ENCODE results near the gene FAM222B. TPM values are rescaled to one million over a fixed set of nuclear protein-coding genes. Genes with fewer than 3 reads are reported as not detected.
"Not testable (repeated sequence)": the region's sequence is repeated elsewhere in the genome, so short reads cannot be mapped to it uniquely, and the experiment has no call there.

The FAM222B gene
- total RNA-seq, 2 donors from 2014 or later, result 19.9 to 23.4 TPM

- DNase-seq (ENCODE audit: low spot score) (no peak), ATAC-seq (ENCODE audit: insufficient number of reproducible peaks, low FRiP score, low read depth) (no peak)
- no peak for TF ChIP-seq CTCF (IDR thresholded peaks at IDR 0.05)
- no peak overlapping the region for H3K27ac ChIP-seq
- H3K9me3 ChIP-seq, result no peaks in the 10 kb centered on the region
- no peak overlapping the region for H3K4me3 ChIP-seq
- H3K4me1 ChIP-seq (ENCODE audit: control insufficient read depth in 1 of 2, low read depth in 2 of 2), result peaks cover 0 to 12% of the 10 kb centered on the region in 2 donors
- no peaks in the 10 kb centered on the region for H3K27me3 ChIP-seq (replicated peaks; ENCODE audit: insufficient read depth)
- no peaks in the 10 kb centered on the region for H3K36me3 ChIP-seq
These were observed 103.8 kb downstream of the FAM222B start for GRCh38 chr17:28738680-28739384.

GRCh38 chr17:28737770-28738679 lies 104.6 kb downstream of the FAM222B start:
- no peak for DNase-seq (ENCODE audit: low spot score)
- Histone ChIP-seq H3K36me3 (no peaks in the 10 kb centered on the region), H3K9me3 (no peaks in the 10 kb centered on the region), H3K4me1 (ENCODE audit: control insufficient read depth in 1 of 2, low read depth in 2 of 2) (peaks cover 0 to 8% of the 10 kb centered on the region in 2 donors), H3K4me3 (no peak overlapping the region), H3K27ac (no peak overlapping the region), H3K27me3 (replicated peaks; ENCODE audit: insufficient read depth) (no peaks in the 10 kb centered on the region)
- ATAC-seq (ENCODE audit: insufficient number of reproducible peaks, low FRiP score, low read depth), result no peak
- no peak for TF ChIP-seq CTCF (IDR thresholded peaks at IDR 0.05)

- Histone ChIP-seq H3K27ac (no peak overlapping the region), H3K36me3 (no peaks in the 10 kb centered on the region), H3K9me3 (no peaks in the 10 kb centered on the region), H3K27me3 (replicated peaks; ENCODE audit: insufficient read depth) (no peaks in the 10 kb centered on the region), H3K4me3 (no peak overlapping the region), H3K4me1 (ENCODE audit: control insufficient read depth in 1 of 2, low read depth in 2 of 2) (peaks cover 0 to under 1% of the 10 kb centered on the region in 2 donors)
- TF ChIP-seq CTCF (IDR thresholded peaks at IDR 0.05), result no peak
- ATAC-seq (ENCODE audit: insufficient number of reproducible peaks, low FRiP score, low read depth), result no peak
- DNase-seq (ENCODE audit: low spot score), result no peak
These were observed 105.3 kb downstream of the FAM222B start for GRCh38 chr17:28737316-28737715.

GRCh38 chr17:28735913-28736769 lies 106.4 kb downstream of the FAM222B start:
- ATAC-seq (ENCODE audit: insufficient number of reproducible peaks, low FRiP score, low read depth), result not testable (repeated sequence)

GRCh38 chr17:28735242-28735722 lies 107.3 kb downstream of the FAM222B start:
- no peak for TF ChIP-seq CTCF (IDR thresholded peaks at IDR 0.05)
- DNase-seq (ENCODE audit: low spot score) (no peak), ATAC-seq (ENCODE audit: insufficient number of reproducible peaks, low FRiP score, low read depth) (no peak)
- H3K27me3 ChIP-seq (replicated peaks; ENCODE audit: insufficient read depth), result no peaks in the 10 kb centered on the region
- H3K4me1 ChIP-seq (ENCODE audit: control insufficient read depth in 1 of 2, low read depth in 2 of 2), result no peaks in the 10 kb centered on the region
- H3K4me3 ChIP-seq, result no peak overlapping the region
- no peak overlapping the region for H3K27ac ChIP-seq
- no peaks in the 10 kb centered on the region for H3K9me3 ChIP-seq
- H3K36me3 ChIP-seq, result no peaks in the 10 kb centered on the region

More at GRCh38 chr17:28735913-28736769, 106.4 kb downstream of the FAM222B start:
- not testable (repeated sequence) for H3K4me1 ChIP-seq (ENCODE audit: control insufficient read depth in 1 of 2, low read depth in 2 of 2); H3K9me3 ChIP-seq; H3K27ac ChIP-seq; H3K36me3 ChIP-seq; H3K27me3 ChIP-seq (replicated peaks; ENCODE audit: insufficient read depth); H3K4me3 ChIP-seq; DNase-seq (ENCODE audit: low spot score)

Measured in thoracic aorta (tissue), 2 donors.